Stimulated activated effector memory CD8-positive, alpha-beta T cell treated with anti-CD3 and anti-CD28 coated beads, Interleukin-12 subunit alpha, Interleukin-12 subunit beta, amount 100 ng/mL, for 72 hours (primary cell): ENCODE results near the gene CBX3.
"Not testable (repeated sequence)": the region's sequence is repeated elsewhere in the genome, so short reads cannot be mapped to it uniquely, and the experiment has no call there.

Source experiments
- ATAC-seq: fragments of 150-1000 bp; cut with Tn5 transposase; 2 replicates; pipeline ENCODE4 v1.10.0; 2021
- DNase-seq, 2 donors: peaks; one replicate each; pipeline ENCODE4 v3.0.0; 2021 to 2022; ENCODE audit warnings: low spot score in 2 of 2
- H3K27ac Mint-ChIP-seq: one replicate; pipeline ENCODE4 v1.8.0; 2022; ENCODE audit warnings: mild to moderate bottlenecking, mixed read lengths
- H3K36me3 Mint-ChIP-seq: one replicate; pipeline ENCODE4 v1.8.0; 2022; ENCODE audit warnings: mild to moderate bottlenecking, mixed read lengths
- H3K4me1 Mint-ChIP-seq: one replicate; pipeline ENCODE4 v1.8.0; 2022; ENCODE audit warnings: mixed read lengths
- H3K4me3 Mint-ChIP-seq: one replicate; pipeline ENCODE4 v1.8.0; 2022; ENCODE audit warnings: mild to moderate bottlenecking, mixed read lengths
- H3K9me3 Mint-ChIP-seq: one replicate; pipeline ENCODE4 v1.8.0; 2022; ENCODE audit warnings: mixed read lengths

Gene CBX3

DNA sequence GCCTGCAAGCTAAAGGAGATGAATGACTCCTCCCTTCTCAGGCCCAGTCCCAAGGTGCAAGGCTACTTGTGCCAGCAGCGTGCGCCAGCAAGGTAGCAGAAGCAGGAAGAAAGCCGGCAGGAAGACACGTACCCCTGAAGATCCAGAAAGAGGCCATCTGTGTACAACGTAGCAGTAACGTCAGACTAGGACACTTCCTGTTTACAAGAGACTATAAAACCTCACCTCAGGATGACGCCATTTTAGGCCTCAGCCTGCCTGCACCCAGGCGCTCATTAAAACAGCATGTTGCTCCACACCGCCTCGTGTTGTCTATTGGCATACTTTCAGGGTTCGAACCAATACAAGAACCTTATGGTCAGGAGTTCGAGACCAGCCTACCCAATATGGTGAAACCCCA lies 48.7 kb downstream of the CBX3 start:
- Mint-ChIP-seq H3K36me3 (no peaks in the 10 kb centered on the region), H3K9me3 (no peaks in the 10 kb centered on the region), H3K4me1 (no peaks in the 10 kb centered on the region), H3K4me3 (no peak overlapping the region), H3K27ac (no peak overlapping the region)
- DNase-seq = no peak
- ATAC-seq = no peak

DNA sequence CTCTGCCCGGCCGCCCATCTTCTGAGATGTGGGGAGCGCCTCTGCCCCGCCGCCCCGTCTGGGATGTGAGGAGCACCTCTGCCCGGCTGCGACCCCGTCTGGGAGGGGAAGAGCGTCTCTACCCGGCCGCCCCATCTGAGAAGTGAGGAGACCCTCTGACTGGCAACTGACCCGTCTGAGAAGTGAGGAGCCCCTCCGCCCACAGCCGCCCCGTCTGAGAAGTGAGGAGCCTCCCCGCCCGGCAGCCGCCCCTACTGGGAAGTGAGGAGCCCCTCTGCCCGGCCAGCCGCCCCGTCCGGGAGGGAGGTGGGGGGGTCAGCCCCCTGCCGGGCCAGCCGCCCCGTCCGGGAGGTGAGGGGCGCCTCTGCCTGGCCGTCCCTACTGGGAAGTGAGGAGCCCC lies 60.3 kb downstream of the CBX3 start:
- H3K4me1 Mint-ChIP-seq = peaks cover 20% of the 10 kb centered on the region
- H3K36me3 Mint-ChIP-seq, H3K4me3 Mint-ChIP-seq, ATAC-seq, H3K27ac Mint-ChIP-seq, DNase-seq, H3K9me3 Mint-ChIP-seq: not testable (repeated sequence)
